Esophagus squamous epithelium (tissue), 4 donors: ENCODE data around the gene ADGRV1.

Source experiments
- POLR2A ChIP-seq, 4 donors: fragments of 450-650 bp; IDR thresholded peaks; one replicate each; pipeline ENCODE4 v1.6.1; 2017; ENCODE audit warnings: antibody characterized with exemption in 4 of 4, mild to moderate bottlenecking in 4 of 4, moderate library complexity in 3 of 4
- TF ChIP-seq, protein P1 (sequence below), 6 experiments: fragments of 450-650 bp in 4 of 6; fragments of 200-600 bp in 2 of 6; sonication (generic) in 2 of 6; IDR thresholded peaks; one replicate each; pipeline ENCODE4 v1.5.1; 2016 to 2019; ENCODE audit warnings: antibody characterized with exemption in 6 of 6, mild to moderate bottlenecking in 4 of 6, moderate library complexity in 4 of 6

DNA sequence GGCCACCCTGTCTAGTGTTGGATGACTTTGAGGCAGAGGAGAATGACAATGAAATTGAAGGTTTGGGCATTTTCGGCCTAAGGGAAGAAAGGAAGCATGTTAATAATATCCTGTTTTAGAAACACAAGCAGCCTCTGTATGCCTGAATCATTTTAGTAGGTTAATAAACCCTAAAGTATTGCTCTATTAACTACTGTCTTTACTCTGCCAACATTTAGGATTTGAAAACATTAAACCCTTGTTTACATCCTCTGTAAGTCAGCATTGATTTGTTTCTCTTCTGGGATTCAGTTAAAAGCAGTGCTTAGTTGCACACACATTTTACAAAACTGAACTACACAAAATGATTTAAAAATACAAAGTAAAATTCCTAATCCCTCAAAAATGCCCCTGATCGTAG, 465.6 kb downstream of the ADGRV1 start:
- TF ChIP-seq, protein P1, sequence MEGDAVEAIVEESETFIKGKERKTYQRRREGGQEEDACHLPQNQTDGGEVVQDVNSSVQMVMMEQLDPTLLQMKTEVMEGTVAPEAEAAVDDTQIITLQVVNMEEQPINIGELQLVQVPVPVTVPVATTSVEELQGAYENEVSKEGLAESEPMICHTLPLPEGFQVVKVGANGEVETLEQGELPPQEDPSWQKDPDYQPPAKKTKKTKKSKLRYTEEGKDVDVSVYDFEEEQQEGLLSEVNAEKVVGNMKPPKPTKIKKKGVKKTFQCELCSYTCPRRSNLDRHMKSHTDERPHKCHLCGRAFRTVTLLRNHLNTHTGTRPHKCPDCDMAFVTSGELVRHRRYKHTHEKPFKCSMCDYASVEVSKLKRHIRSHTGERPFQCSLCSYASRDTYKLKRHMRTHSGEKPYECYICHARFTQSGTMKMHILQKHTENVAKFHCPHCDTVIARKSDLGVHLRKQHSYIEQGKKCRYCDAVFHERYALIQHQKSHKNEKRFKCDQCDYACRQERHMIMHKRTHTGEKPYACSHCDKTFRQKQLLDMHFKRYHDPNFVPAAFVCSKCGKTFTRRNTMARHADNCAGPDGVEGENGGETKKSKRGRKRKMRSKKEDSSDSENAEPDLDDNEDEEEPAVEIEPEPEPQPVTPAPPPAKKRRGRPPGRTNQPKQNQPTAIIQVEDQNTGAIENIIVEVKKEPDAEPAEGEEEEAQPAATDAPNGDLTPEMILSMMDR (IDR thresholded peaks at IDR 0.05), result no peak
- no peak for TF ChIP-seq POLR2A (IDR thresholded peaks at IDR 0.05)
